DOHH2 (cell line): ENCODE results near the gene TLR7.

Experiments
- EZH2phosphoT487 ChIP-seq: fragments of 200-600 bp; sonication (generic); IDR thresholded peaks from 2 replicates; pipeline ENCODE4 v1.6.1; 2017; ENCODE audit warnings: borderline replicate concordance, mild to moderate bottlenecking, antibody characterized with exemption, low read length, moderate library complexity, mixed read lengths
- TF ChIP-seq, protein P1 (sequence below): fragments of 200-600 bp; sonication (generic); IDR thresholded peaks from one replicate; pipeline ENCODE4 v1.5.1; 2014; ENCODE audit warnings: antibody characterized with exemption, mild to moderate bottlenecking, low read depth, low read length; ENCODE audit not compliant: poor library complexity, severe bottlenecking

DNA sequence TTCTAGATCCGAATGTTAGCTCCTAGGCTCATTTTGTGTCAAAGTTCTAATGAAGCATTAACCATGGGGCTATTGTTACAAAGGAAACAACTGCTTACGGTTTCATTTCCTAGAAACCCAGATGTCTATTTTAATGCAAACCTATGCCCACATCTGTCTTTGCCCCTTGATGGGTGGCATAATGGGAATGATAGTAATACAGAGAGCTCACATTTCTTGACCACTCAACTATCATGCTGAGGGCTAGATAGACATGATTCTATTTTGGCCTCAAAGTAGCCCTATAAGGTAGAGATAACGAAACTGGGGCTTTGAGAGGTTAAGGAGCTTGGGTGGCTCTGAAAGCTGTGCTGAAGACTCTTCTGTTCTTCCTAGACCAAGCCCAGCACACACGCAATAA lies 1.9 kb downstream of the TLR7 start:
- TF ChIP-seq, protein P1, sequence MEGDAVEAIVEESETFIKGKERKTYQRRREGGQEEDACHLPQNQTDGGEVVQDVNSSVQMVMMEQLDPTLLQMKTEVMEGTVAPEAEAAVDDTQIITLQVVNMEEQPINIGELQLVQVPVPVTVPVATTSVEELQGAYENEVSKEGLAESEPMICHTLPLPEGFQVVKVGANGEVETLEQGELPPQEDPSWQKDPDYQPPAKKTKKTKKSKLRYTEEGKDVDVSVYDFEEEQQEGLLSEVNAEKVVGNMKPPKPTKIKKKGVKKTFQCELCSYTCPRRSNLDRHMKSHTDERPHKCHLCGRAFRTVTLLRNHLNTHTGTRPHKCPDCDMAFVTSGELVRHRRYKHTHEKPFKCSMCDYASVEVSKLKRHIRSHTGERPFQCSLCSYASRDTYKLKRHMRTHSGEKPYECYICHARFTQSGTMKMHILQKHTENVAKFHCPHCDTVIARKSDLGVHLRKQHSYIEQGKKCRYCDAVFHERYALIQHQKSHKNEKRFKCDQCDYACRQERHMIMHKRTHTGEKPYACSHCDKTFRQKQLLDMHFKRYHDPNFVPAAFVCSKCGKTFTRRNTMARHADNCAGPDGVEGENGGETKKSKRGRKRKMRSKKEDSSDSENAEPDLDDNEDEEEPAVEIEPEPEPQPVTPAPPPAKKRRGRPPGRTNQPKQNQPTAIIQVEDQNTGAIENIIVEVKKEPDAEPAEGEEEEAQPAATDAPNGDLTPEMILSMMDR = no peak
- TF ChIP-seq EZH2phosphoT487 = no peak
